GM21515 (cell line): Measurements from ENCODE around the gene ZNF385C.
"Not testable (repeated sequence)": the region's sequence is repeated elsewhere in the genome, so short reads cannot be mapped to it uniquely, and the experiment has no call there.

Experiments used
- ATAC-seq: cut with Tn5 transposase; IDR thresholded peaks from one replicate; pipeline ENCODE4 v1.9.1; 2021; ENCODE audit not compliant: unreplicated experiment

ZNF385C gene

GRCh38 chr17:42023524-42024349 is 74.5 kb downstream of the ZNF385C start:
- ATAC-seq = no peak

- not testable (repeated sequence) for ATAC-seq
Measured at GRCh38 chr17:42020845-42021244, 77.4 kb downstream of the ZNF385C start.

- peak; percentile 55 for ATAC-seq
Measured at GRCh38 chr17:42019509-42020404, 78.5 kb downstream of the ZNF385C start, which contains the start of gene NKIRAS2. Gene NKIRAS2, plus strand, starts transcription at chr17:42020090. Its CDS starts 1,488 bp downstream, at chr17:42021578.

- ATAC-seq = no peak
Measured at GRCh38 chr17:42018988-42019387, 79.3 kb downstream of the ZNF385C start.

- no peak for ATAC-seq
Measured at GRCh38 chr17:42018339-42018738, 79.9 kb downstream of the ZNF385C start.

- peak; percentile 7 for ATAC-seq
Measured at GRCh38 chr17:42017866-42018200, 80.4 kb downstream of the ZNF385C start.

GRCh38 chr17:42016941-42017865 is 81.1 kb downstream of the ZNF385C start, which contains the start of gene DNAJC7:
Gene DNAJC7, minus strand, starts transcription at chr17:42017439. Its CDS starts 23 bp downstream, at chr17:42017416.
- ATAC-seq = peak; percentile 74

GRCh38 chr17:42016411-42016831 is 81.9 kb downstream of the ZNF385C start:
- ATAC-seq = no peak

- ATAC-seq = not testable (repeated sequence)
Measured at GRCh38 chr17:42013740-42014139, 84.5 kb downstream of the ZNF385C start.

GRCh38 chr17:42012363-42012762 is 85.9 kb downstream of the ZNF385C start:
- ATAC-seq = not testable (repeated sequence)

- ATAC-seq = no peak
Measured at GRCh38 chr17:42010898-42011516, 87.3 kb downstream of the ZNF385C start.

- ATAC-seq = not testable (repeated sequence)
Measured at GRCh38 chr17:42010266-42010680, 88.0 kb downstream of the ZNF385C start.

- no peak for ATAC-seq
Measured at GRCh38 chr17:42009170-42009569, 89.1 kb downstream of the ZNF385C start.

- ATAC-seq = no peak
Measured at GRCh38 chr17:42005166-42005565, 93.1 kb downstream of the ZNF385C start.

- ATAC-seq = no peak
Measured at GRCh38 chr17:42002792-42003301, 95.4 kb downstream of the ZNF385C start.

GRCh38 chr17:42002175-42002791 is 96.0 kb downstream of the ZNF385C start:
- no peak for ATAC-seq

GRCh38 chr17:42001729-42002128 is 96.5 kb downstream of the ZNF385C start:
- ATAC-seq = no peak

GRCh38 chr17:42000413-42001133 is 97.7 kb downstream of the ZNF385C start:
- no peak for ATAC-seq

GRCh38 chr17:41998497-41998896 is 99.8 kb downstream of the ZNF385C start:
- no peak for ATAC-seq
